Right lobe of liver (tissue), 6 donors: ENCODE data around the gene MXI1. TPM values are rescaled to one million over a fixed set of nuclear protein-coding genes. Genes with fewer than 3 reads are reported as not detected.
"Not testable (repeated sequence)": the region's sequence is repeated elsewhere in the genome, so short reads cannot be mapped to it uniquely, and the experiment has no call there.

Source experiments
- ATAC-seq, 4 donors: fragments of 200-7000 bp; cut with Tn5 transposase; one replicate each; pipeline ENCODE4 v1.9.1; 2020; ENCODE audit warnings: mild to moderate bottlenecking in 4 of 4, moderate library complexity in 4 of 4
- DNase-seq, 3 donors: peaks; one replicate each; pipeline ENCODE4 v3.0.0-alpha.2; 2020
- H3K27ac ChIP-seq, 3 donors: fragments of 200-600 bp; one replicate each; pipeline ENCODE4 v1.8.0; 2022
- H3K27me3 ChIP-seq, 2 donors: fragments of 200-600 bp; one replicate each; pipeline ENCODE4 v1.8.0; 2022
- H3K36me3 ChIP-seq, 4 donors: fragments of 200-600 bp; sonication (generic) in 1 of 4; one replicate each; pipeline versions ENCODE4 v1.5.1 to v1.8.0; 2017 to 2022; ENCODE audit warnings: control low read depth in 1 of 4
- H3K4me1 ChIP-seq, 4 donors: fragments of 200-600 bp; sonication (generic) in 1 of 4; one replicate each; pipeline versions ENCODE4 v1.5.1 to v1.8.0; 2017 to 2022; ENCODE audit warnings: control low read depth in 1 of 4
- H3K4me3 ChIP-seq, 3 donors: fragments of 200-600 bp; one replicate each; pipeline ENCODE4 v1.8.0; 2022
- H3K9me3 ChIP-seq, 4 donors: fragments of 200-600 bp; sonication (generic) in 1 of 4; one replicate each; pipeline versions ENCODE4 v1.5.1 to v1.8.0; 2017 to 2022; ENCODE audit warnings: control low read depth in 1 of 4
- CTCF ChIP-seq, 4 donors: fragments of 200-600 bp in 3 of 4; fragments of 450-650 bp in 1 of 4; IDR thresholded peaks; one replicate each; pipeline versions ENCODE4 v1.5.1 to v1.8.0; 2016 to 2022; ENCODE audit warnings: antibody characterized with exemption in 4 of 4, mild to moderate bottlenecking in 2 of 4
- POLR2A ChIP-seq: fragments of 450-650 bp; IDR thresholded peaks from one replicate; pipeline ENCODE4 v1.6.1; 2017; ENCODE audit warnings: antibody characterized with exemption, mild to moderate bottlenecking
- WGBS: methylation state at CpG from one replicate; pipeline ENCODE4 v1.1.6; 2018; ENCODE audit warnings: low coverage, low lambda C conversion rate; ENCODE audit not compliant: insufficient coverage; ENCODE audit errors: missing lambda C conversion rate; 5-methylcytosine and 5-hydroxymethylcytosine counted together
- intact Hi-C, 2 donors: fragments of 100-400 bp; cut with DNase I; formaldehyde crosslinking; loops; one replicate each; pipeline versions ENCODE4 v1.11.2 to v1.14.1; 2022
- total RNA-seq, 6 experiments: library from RNA; depleted of rRNA in 2 of 6; stranded (reverse); fragments of >200 nt in 2 of 6; fragmentation: NEBNext Ultra II Directional in 3 of 6; extraction: Animal tissue kit (Norgen Biotek cat#: 25700) in 3 of 6; gene quantifications; one replicate each; pipeline versions ENCODE4 v1.1.0 to v1.2.4, GENCODE V29; 2016 to 2023
- donor health status: DM: no; HTN: yes; CAD: no.
- donor health status: DM: no; HTN: no; CAD: no.
- donor health status: DM: no; HTN: no; CAD: no.
- donor health status: DM: no; HTN: yes; CAD: no.
- donor health status: DM: no; HTN: yes; CAD: no.

MXI1 gene
- total RNA-seq, 6 experiments from 2014 or later, result 17.1 to 32.6 (median 26.5) TPM

GRCh38 chr10:110268442-110268841 lies 61.0 kb downstream of the MXI1 start:
- DNase-seq (peak in 1 of 3 donors; percentile 69), ATAC-seq (peak; percentile 52 to 72 (median 60))
- Histone ChIP-seq H3K9me3 (no peaks in the 10 kb centered on the region), H3K4me3 (no peak overlapping the region), H3K36me3 (no peaks in the 10 kb centered on the region), H3K4me1 (peaks cover 0 to 23% (median 11%) of the 10 kb centered on the region in 4 donors), H3K27me3 (no peaks in the 10 kb centered on the region), H3K27ac (peak overlapping the region; percentile 80 to 90 (median 87))
- intact Hi-C loops, result no loop called here
- TF ChIP-seq POLR2A (no peak), CTCF (IDR thresholded peaks at IDR 0.05) (no peak)

- Histone ChIP-seq H3K36me3 (no peaks in the 10 kb centered on the region), H3K27me3 (no peaks in the 10 kb centered on the region), H3K4me1 (peaks cover 0 to 23% (median 11%) of the 10 kb centered on the region in 4 donors), H3K4me3 (peak overlapping the region; percentile 10 to 44 (median 38)), H3K27ac (peak overlapping the region; percentile 80 to 90 (median 87)), H3K9me3 (no peaks in the 10 kb centered on the region)
- TF ChIP-seq CTCF (IDR thresholded peaks at IDR 0.05) (no peak), POLR2A (no peak)
- ATAC-seq (peak in 2 of 4 donors; percentile 25 to 44), DNase-seq (no peak)
- intact Hi-C loops, result no loop called here
- WGBS, result 38% methylated on average over 2 of the region's 2 CpGs
These were observed 61.6 kb downstream of the MXI1 start for GRCh38 chr10:110268971-110269370.

GRCh38 chr10:110269374-110270318 lies 62.2 kb downstream of the MXI1 start:
- Histone ChIP-seq H3K4me3 (peak overlapping the region; percentile 10 to 44 (median 38)), H3K9me3 (no peaks in the 10 kb centered on the region), H3K4me1 (peaks cover 0 to 23% (median 11%) of the 10 kb centered on the region in 4 donors), H3K27ac (peak overlapping the region; percentile 80 to 90 (median 87)), H3K27me3 (no peaks in the 10 kb centered on the region), H3K36me3 (no peaks in the 10 kb centered on the region)
- DNase-seq (peak in 1 of 3 donors; percentile 75), ATAC-seq (peak; percentile 92 to 96 (median 95))
- 4% methylated on average over 4 of the region's 4 CpGs for WGBS
- TF ChIP-seq POLR2A (peak; percentile 52), CTCF (IDR thresholded peaks at IDR 0.05) (no peak)
- intact Hi-C loops, result loop anchor here in 1 of 2 donors (10.0 kb wide), 2 partner anchors 45 to 125 kb away; no protein-coding TSS in a partner anchor

GRCh38 chr10:110272995-110273394 lies 65.6 kb downstream of the MXI1 start:
- intact Hi-C loops, result loop anchor here in 1 of 2 donors (10.0 kb wide), 2 partner anchors 48 to 128 kb away; no protein-coding TSS in a partner anchor
- not testable (repeated sequence) for ATAC-seq, H3K4me3 ChIP-seq, H3K27ac ChIP-seq, H3K36me3 ChIP-seq, DNase-seq, H3K9me3 ChIP-seq, H3K27me3 ChIP-seq
- peaks cover 0 to 19% (median 9%) of the 10 kb centered on the region in 4 donors for H3K4me1 ChIP-seq
- 93% methylated on average over 13 of the region's 15 CpGs for WGBS

- peak; percentile 28 to 33 (median 32) for ATAC-seq
- Histone ChIP-seq H3K4me1 (peaks cover 0 to 19% (median 8%) of the 10 kb centered on the region in 4 donors), H3K27ac (no peak overlapping the region)
These were observed 66.1 kb downstream of the MXI1 start for GRCh38 chr10:110273474-110273873.

More at GRCh38 chr10:110273474-110273873, 66.1 kb downstream of the MXI1 start:
- DNase-seq, result peak; percentile 40 to 77 (median 65)
- Histone ChIP-seq H3K27me3 (no peaks in the 10 kb centered on the region), H3K36me3 (no peaks in the 10 kb centered on the region), H3K4me3 (no peak overlapping the region), H3K9me3 (no peaks in the 10 kb centered on the region)
- intact Hi-C loops, result loop anchor here in 1 of 2 donors (10.0 kb wide), 2 partner anchors 49 to 129 kb away; no protein-coding TSS in a partner anchor
- WGBS, result 39% methylated on average over 4 of the region's 4 CpGs
- TF ChIP-seq CTCF (IDR thresholded peaks at IDR 0.05) (no peak), POLR2A (no peak)
